TTC549 (cell line): Measurements from ENCODE around the gene IRGQ.

Source experiments
- FAIRE-seq: peaks from 2 replicates; lab custom pipeline; 2012; peaks lifted over from hg19 to GRCh38; lab: Jason Lieb, UNC

Gene IRGQ

DNA sequence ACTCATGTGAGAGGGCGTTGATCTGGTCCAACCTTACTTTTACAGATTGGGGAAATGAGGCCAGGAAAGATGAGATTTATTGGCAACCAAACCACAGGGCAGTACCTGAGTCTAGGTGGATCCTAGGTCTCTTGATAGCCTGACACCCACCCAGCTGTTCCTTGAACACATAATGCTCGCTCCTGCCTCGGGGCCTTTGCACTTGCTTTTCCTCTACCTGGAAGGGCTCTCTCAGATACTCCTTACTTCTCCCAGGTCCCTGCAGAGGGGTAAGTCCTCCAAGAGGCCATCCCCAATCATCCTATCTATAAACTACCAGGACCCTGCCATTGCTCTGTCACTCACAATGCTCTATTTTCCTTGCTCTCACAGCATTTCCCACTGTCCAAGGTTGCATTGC is 55.6 kb downstream of the IRGQ start:
- no peak for FAIRE-seq

GRCh38 chr19:43538922-43539321 is 57.0 kb downstream of the IRGQ start:
- no peak for FAIRE-seq

- no peak for FAIRE-seq
These were observed 60.8 kb downstream of the IRGQ start for GRCh38 chr19:43534816-43535761.
